Uterus (tissue), 4 donors: ENCODE data around the gene NNT. TPM values are rescaled to one million over a fixed set of nuclear protein-coding genes. Genes with fewer than 3 reads are reported as not detected.

Experiments used
- DNase-seq, 2 donors: peaks; one replicate each; pipeline ENCODE4 v3.0.0-alpha.2; 2019 to 2020
- H3K27ac ChIP-seq, 2 donors: fragments of 200-600 bp; sonication (generic); 1 replicate in 1 of 2; 2 replicates in 1 of 2; pipeline ENCODE4 v1.5.1; 2016 to 2018
- H3K27me3 ChIP-seq, 2 donors: fragments of 200-600 bp; sonication (generic); one replicate each; pipeline ENCODE4 v1.5.1; 2018 to 2019; ENCODE audit warnings: control low read depth in 1 of 2
- H3K36me3 ChIP-seq, 2 donors: fragments of 200-600 bp; sonication (generic); one replicate each; pipeline ENCODE4 v1.5.1; 2019; ENCODE audit warnings: control low read depth in 1 of 2
- H3K4me1 ChIP-seq, 2 donors: fragments of 200-600 bp; sonication (generic); one replicate each; pipeline ENCODE4 v1.5.1; 2018 to 2019; ENCODE audit warnings: control low read depth in 1 of 2
- H3K4me3 ChIP-seq, 2 donors: fragments of 200-600 bp; sonication (generic); 1 replicate in 1 of 2; 2 replicates in 1 of 2; pipeline ENCODE4 v1.5.1; 2018 to 2019; ENCODE audit warnings: mild to moderate bottlenecking in 1 of 2
- H3K9me3 ChIP-seq, 2 donors: fragments of 200-600 bp; sonication (generic); one replicate each; pipeline ENCODE4 v1.5.1; 2019; ENCODE audit warnings: control low read depth in 1 of 2
- POLR2A ChIP-seq, 2 donors: fragments of 450-650 bp; IDR thresholded peaks; one replicate each; pipeline ENCODE4 v1.6.1; 2016; ENCODE audit warnings: antibody characterized with exemption in 2 of 2, mild to moderate bottlenecking in 1 of 2, moderate library complexity in 1 of 2
- intact Hi-C: fragments of 100-400 bp; cut with DNase I; formaldehyde crosslinking; loops from one replicate; pipeline ENCODE4 v1.15.1; 2023; ENCODE audit warnings: low total_unique reads
- total RNA-seq, 4 donors: library from RNA; depleted of rRNA in 3 of 4; stranded (reverse); fragments of >200 nt in 3 of 4; gene quantifications; one replicate each; pipeline versions ENCODE4 v1.1.0 to v1.2.4, GENCODE V29; 2014 to 2023
- TF ChIP-seq, protein P1 (sequence below), 4 experiments: fragments of 200-600 bp in 2 of 4; fragments of 450-650 bp in 2 of 4; sonication (generic) in 2 of 4; IDR thresholded peaks; one replicate each; pipeline ENCODE4 v1.5.1; 2016 to 2019; ENCODE audit warnings: antibody characterized with exemption in 4 of 4, mild to moderate bottlenecking in 2 of 4, moderate library complexity in 1 of 4
- donor health status: DM: yes; HTN: yes; CAD: no.

Gene NNT
- total RNA-seq, 4 donors from 2014 or later: 25.3 to 112 (median 43.8) TPM

DNA sequence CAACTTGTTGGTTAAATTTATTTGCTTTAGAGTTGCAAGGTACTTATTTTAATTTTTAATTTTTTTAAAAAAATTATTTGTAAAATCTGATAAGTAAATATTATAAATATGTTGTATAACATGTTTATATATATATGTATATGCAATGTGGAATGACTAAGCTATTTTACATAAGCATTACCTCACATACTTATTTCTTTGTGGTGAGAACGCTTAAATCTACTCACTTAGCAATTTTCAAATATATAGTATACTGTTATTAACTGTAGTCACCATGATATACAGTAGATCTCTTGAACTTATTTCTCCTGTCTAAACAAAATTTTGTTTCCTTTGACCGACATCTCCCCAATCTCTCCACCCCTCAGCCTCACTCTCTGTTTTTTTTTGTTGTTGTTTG lies 147.8 kb downstream of the NNT start:
- no peak overlapping the region for H3K4me3 ChIP-seq
- TF ChIP-seq POLR2A (IDR thresholded peaks at IDR 0.05): no peak
- TF ChIP-seq, protein P1, sequence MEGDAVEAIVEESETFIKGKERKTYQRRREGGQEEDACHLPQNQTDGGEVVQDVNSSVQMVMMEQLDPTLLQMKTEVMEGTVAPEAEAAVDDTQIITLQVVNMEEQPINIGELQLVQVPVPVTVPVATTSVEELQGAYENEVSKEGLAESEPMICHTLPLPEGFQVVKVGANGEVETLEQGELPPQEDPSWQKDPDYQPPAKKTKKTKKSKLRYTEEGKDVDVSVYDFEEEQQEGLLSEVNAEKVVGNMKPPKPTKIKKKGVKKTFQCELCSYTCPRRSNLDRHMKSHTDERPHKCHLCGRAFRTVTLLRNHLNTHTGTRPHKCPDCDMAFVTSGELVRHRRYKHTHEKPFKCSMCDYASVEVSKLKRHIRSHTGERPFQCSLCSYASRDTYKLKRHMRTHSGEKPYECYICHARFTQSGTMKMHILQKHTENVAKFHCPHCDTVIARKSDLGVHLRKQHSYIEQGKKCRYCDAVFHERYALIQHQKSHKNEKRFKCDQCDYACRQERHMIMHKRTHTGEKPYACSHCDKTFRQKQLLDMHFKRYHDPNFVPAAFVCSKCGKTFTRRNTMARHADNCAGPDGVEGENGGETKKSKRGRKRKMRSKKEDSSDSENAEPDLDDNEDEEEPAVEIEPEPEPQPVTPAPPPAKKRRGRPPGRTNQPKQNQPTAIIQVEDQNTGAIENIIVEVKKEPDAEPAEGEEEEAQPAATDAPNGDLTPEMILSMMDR (IDR thresholded peaks at IDR 0.05): no peak
- H3K36me3 ChIP-seq: no peaks in the 10 kb centered on the region
- DNase-seq: no peak
- intact Hi-C loops: no loop called here
- H3K27ac ChIP-seq: no peak overlapping the region
- no peaks in the 10 kb centered on the region for H3K9me3 ChIP-seq
- no peaks in the 10 kb centered on the region for H3K4me1 ChIP-seq
- no peaks in the 10 kb centered on the region for H3K27me3 ChIP-seq

- H3K4me1 ChIP-seq: no peaks in the 10 kb centered on the region
- DNase-seq: no peak
- H3K36me3 ChIP-seq: no peaks in the 10 kb centered on the region
- no peaks in the 10 kb centered on the region for H3K27me3 ChIP-seq
- intact Hi-C loops: no loop called here
- no peak overlapping the region for H3K27ac ChIP-seq
- H3K4me3 ChIP-seq: no peak overlapping the region
- no peaks in the 10 kb centered on the region for H3K9me3 ChIP-seq
- TF ChIP-seq, protein P1 (IDR thresholded peaks at IDR 0.05): no peak
- TF ChIP-seq POLR2A (IDR thresholded peaks at IDR 0.05): no peak
These were observed 150.1 kb downstream of the NNT start for GRCh38 chr5:43753069-43753468.

Other genes with a start within 250 kb of the NNT start
- 1 to 10 TPM in 3 of 4 donors, under 1 TPM in 1; under 0.01 to 4.1 (median 2.1) TPM for gene CCL28, start 190.8 kb upstream of the NNT start, total RNA-seq
- gene TMEM267, start 119.3 kb upstream of the NNT start, total RNA-seq: 10 to 100 TPM in 3 of 4 donors, under 1 TPM in 1; 0.77 to 20.0 (median 16.3) TPM
- gene C5orf34, start 88.0 kb upstream of the NNT start, total RNA-seq: 1 to 10 TPM in 3 of 4 donors, under 1 TPM in 1; 0.29 to 7.7 (median 2.3) TPM
- 100 to 1,000 TPM in 1 of 4 donors, 10 to 100 TPM in 3; 20.7 to 117 (median 75.8) TPM for gene PAIP1, start 46.1 kb upstream of the NNT start, total RNA-seq